HG03066 (cell line): Measurements from ENCODE around the gene LTO1.

Experiments used
- ATAC-seq: cut with Tn5 transposase; IDR thresholded peaks from one replicate; pipeline ENCODE4 v1.9.1; 2021; ENCODE audit warnings: low read depth; ENCODE audit not compliant: unreplicated experiment

Gene LTO1

GRCh38 chr11:69682221-69682620 is 7.1 kb upstream of the LTO1 start:
- ATAC-seq: no peak

- no peak for ATAC-seq
These were observed 5.5 kb upstream of the LTO1 start for GRCh38 chr11:69680688-69681087.

GRCh38 chr11:69677749-69678148 is 2.6 kb upstream of the LTO1 start:
- no peak for ATAC-seq

- no peak for ATAC-seq
These were observed 777 bp downstream of the LTO1 start for GRCh38 chr11:69674267-69674885.

GRCh38 chr11:69671734-69672465 is 3.3 kb downstream of the LTO1 start:
- no peak for ATAC-seq

GRCh38 chr11:69670158-69670845 is 4.9 kb downstream of the LTO1 start:
- ATAC-seq: no peak

- no peak for ATAC-seq
These were observed 5.7 kb downstream of the LTO1 start for GRCh38 chr11:69669486-69669885.

GRCh38 chr11:69667619-69668604 is 7.2 kb downstream of the LTO1 start:
- no peak for ATAC-seq

GRCh38 chr11:69666752-69667536 is 8.2 kb downstream of the LTO1 start:
- ATAC-seq: no peak

GRCh38 chr11:69666261-69666660 is 8.9 kb downstream of the LTO1 start:
- no peak for ATAC-seq

GRCh38 chr11:69665669-69666068 is 9.5 kb downstream of the LTO1 start:
- no peak for ATAC-seq

GRCh38 chr11:69664901-69665300 is 10.3 kb downstream of the LTO1 start:
- ATAC-seq: no peak

- no peak for ATAC-seq
These were observed 10.9 kb downstream of the LTO1 start for GRCh38 chr11:69664103-69664775.

GRCh38 chr11:69663326-69663725 is 11.8 kb downstream of the LTO1 start:
- no peak for ATAC-seq

- ATAC-seq: no peak
These were observed 12.3 kb downstream of the LTO1 start for GRCh38 chr11:69662806-69663205.

GRCh38 chr11:69662021-69662698 is 13.0 kb downstream of the LTO1 start:
- no peak for ATAC-seq

GRCh38 chr11:69661413-69661715 is 13.8 kb downstream of the LTO1 start:
- no peak for ATAC-seq

GRCh38 chr11:69660001-69660500 is 15.1 kb downstream of the LTO1 start:
- ATAC-seq: no peak

- ATAC-seq: no peak
These were observed 15.6 kb downstream of the LTO1 start for GRCh38 chr11:69659591-69659990.
